Left ventricle myocardium inferior (tissue), 1 donor: ENCODE measurements around the gene DDAH1. TPM values are rescaled to one million over a fixed set of nuclear protein-coding genes. Genes with fewer than 3 reads are reported as not detected.

Experiments
- DNase-seq: peaks from one replicate; pipeline ENCODE4 v3.0.0-alpha.2; 2020
- H3K27ac ChIP-seq: fragments of 200-600 bp; replicated peaks from 2 replicates; pipeline ENCODE4 v1.8.0; 2021
- H3K27me3 ChIP-seq: fragments of 200-600 bp; 2 replicates; pipeline ENCODE4 v1.8.0; 2021; ENCODE audit warnings: low read depth
- H3K36me3 ChIP-seq: fragments of 200-600 bp; 2 replicates; pipeline ENCODE4 v1.8.0; 2021
- H3K4me1 ChIP-seq: fragments of 200-600 bp; 2 replicates; pipeline ENCODE4 v1.8.0; 2021
- H3K4me3 ChIP-seq: fragments of 200-600 bp; 2 replicates; pipeline ENCODE4 v1.8.0; 2021; ENCODE audit warnings: mild to moderate bottlenecking, moderate library complexity
- H3K9me3 ChIP-seq: fragments of 200-600 bp; replicated peaks from 2 replicates; pipeline ENCODE4 v1.8.0; 2021
- intact Hi-C: fragments of 100-400 bp; cut with micrococcal nuclease; formaldehyde crosslinking; loops from one replicate; pipeline ENCODE4 v1.11.0; 2022
- total RNA-seq: library from RNA; stranded (reverse); fragmentation: NEBNext Ultra II Directional; extraction: Animal tissue kit (Norgen Biotek cat#: 25700); gene quantifications from one replicate; pipeline ENCODE4 v1.2.1, GENCODE V29; 2021
- TF ChIP-seq, protein P1 (sequence below): fragments of 200-600 bp; IDR thresholded peaks from 2 replicates; pipeline ENCODE4 v1.8.0; 2021; ENCODE audit warnings: antibody characterized with exemption, mild to moderate bottlenecking, borderline replicate concordance
- donor health status: DM: no; HTN: yes; CAD: no; lungs with severe emphysema.

Gene DDAH1
- total RNA-seq, 1 donor from 2014 or later: 10.1 TPM

- Histone ChIP-seq H3K36me3 (no peaks in the 10 kb centered on the region), H3K27me3 (no peaks in the 10 kb centered on the region), H3K27ac (no peak overlapping the region), H3K4me1 (peaks cover 38% of the 10 kb centered on the region), H3K4me3 (no peak overlapping the region), H3K9me3 (peaks cover 5% of the 10 kb centered on the region)
- DNase-seq: no peak
- TF ChIP-seq, protein P1, sequence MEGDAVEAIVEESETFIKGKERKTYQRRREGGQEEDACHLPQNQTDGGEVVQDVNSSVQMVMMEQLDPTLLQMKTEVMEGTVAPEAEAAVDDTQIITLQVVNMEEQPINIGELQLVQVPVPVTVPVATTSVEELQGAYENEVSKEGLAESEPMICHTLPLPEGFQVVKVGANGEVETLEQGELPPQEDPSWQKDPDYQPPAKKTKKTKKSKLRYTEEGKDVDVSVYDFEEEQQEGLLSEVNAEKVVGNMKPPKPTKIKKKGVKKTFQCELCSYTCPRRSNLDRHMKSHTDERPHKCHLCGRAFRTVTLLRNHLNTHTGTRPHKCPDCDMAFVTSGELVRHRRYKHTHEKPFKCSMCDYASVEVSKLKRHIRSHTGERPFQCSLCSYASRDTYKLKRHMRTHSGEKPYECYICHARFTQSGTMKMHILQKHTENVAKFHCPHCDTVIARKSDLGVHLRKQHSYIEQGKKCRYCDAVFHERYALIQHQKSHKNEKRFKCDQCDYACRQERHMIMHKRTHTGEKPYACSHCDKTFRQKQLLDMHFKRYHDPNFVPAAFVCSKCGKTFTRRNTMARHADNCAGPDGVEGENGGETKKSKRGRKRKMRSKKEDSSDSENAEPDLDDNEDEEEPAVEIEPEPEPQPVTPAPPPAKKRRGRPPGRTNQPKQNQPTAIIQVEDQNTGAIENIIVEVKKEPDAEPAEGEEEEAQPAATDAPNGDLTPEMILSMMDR: no peak
- intact Hi-C loops: no loop called here
Observed at GRCh38 chr1:85327759-85328158, 137.2 kb downstream of the DDAH1 start.

DNA sequence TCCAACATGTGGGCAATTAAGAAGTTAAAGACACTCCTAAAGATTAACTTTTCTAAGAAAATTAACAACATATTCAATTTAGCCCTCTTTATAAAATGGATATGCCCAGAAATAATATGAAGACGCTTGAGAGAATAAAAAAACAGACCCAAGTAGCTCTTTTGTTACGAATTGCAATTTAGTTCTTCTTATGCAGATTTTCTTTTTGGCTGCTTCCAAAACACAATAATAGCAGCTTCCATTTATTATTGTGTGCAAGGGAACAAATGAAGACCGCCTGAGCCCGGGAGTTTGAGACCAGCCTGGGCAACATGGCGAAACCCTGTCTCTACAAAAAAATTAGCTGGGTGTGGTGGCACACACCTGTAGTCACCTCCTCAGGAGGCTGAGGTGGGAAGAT, 138.1 kb downstream of the DDAH1 start:
- Histone ChIP-seq H3K4me3 (no peak overlapping the region), H3K27me3 (no peaks in the 10 kb centered on the region), H3K9me3 (no peaks in the 10 kb centered on the region), H3K36me3 (no peaks in the 10 kb centered on the region), H3K4me1 (peaks cover 38% of the 10 kb centered on the region), H3K27ac (no peak overlapping the region)
- TF ChIP-seq, protein P1: no peak
- DNase-seq: no peak
- intact Hi-C loops: no loop called here

GRCh38 chr1:85326336-85326735, 138.6 kb downstream of the DDAH1 start:
- no peak overlapping the region for H3K27ac ChIP-seq
- TF ChIP-seq, protein P1: no peak
- H3K4me3 ChIP-seq: no peak overlapping the region
- H3K27me3 ChIP-seq: no peaks in the 10 kb centered on the region
- no peak for DNase-seq
- peaks cover 34% of the 10 kb centered on the region for H3K4me1 ChIP-seq
- no peaks in the 10 kb centered on the region for H3K9me3 ChIP-seq
- intact Hi-C loops: no loop called here
- H3K36me3 ChIP-seq: no peaks in the 10 kb centered on the region

GRCh38 chr1:85325920-85326319, 139.0 kb downstream of the DDAH1 start:
- DNase-seq: no peak
- no peak overlapping the region for H3K27ac ChIP-seq
- peaks cover 34% of the 10 kb centered on the region for H3K4me1 ChIP-seq
- no peaks in the 10 kb centered on the region for H3K27me3 ChIP-seq
- H3K4me3 ChIP-seq: no peak overlapping the region
- H3K36me3 ChIP-seq: no peaks in the 10 kb centered on the region
- TF ChIP-seq, protein P1: no peak
- intact Hi-C loops: no loop called here
- no peaks in the 10 kb centered on the region for H3K9me3 ChIP-seq

GRCh38 chr1:85323770-85324169, 141.2 kb downstream of the DDAH1 start:
- H3K27ac ChIP-seq: no peak overlapping the region
- H3K4me3 ChIP-seq: no peak overlapping the region
- no peaks in the 10 kb centered on the region for H3K27me3 ChIP-seq
- no peaks in the 10 kb centered on the region for H3K9me3 ChIP-seq
- intact Hi-C loops: no loop called here
- peaks cover 21% of the 10 kb centered on the region for H3K4me1 ChIP-seq
- DNase-seq: no peak
- H3K36me3 ChIP-seq: no peaks in the 10 kb centered on the region
- TF ChIP-seq, protein P1: no peak

DNA sequence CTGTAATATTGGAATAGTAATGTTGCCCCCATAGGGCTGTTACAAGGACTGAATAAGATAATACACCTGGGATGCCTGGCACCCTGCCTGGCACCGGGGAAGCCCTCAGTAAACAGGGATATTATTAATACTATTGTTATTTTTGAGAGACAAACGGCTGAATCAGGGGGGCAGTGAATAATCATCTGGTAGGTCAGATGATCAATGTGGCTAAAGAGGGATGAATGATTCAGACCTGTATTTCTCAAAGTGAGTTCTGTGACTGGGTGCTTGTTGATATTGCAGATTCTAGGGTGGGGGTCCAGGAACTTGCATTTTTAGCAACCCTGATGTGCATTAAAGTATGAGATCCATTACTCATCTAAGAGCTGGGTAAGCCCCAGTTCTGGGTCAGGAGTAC, 142.3 kb downstream of the DDAH1 start:
- TF ChIP-seq, protein P1: no peak
- H3K4me3 ChIP-seq: no peak overlapping the region
- no peak overlapping the region for H3K27ac ChIP-seq

More for the DNA sequence above, 142.3 kb downstream of the DDAH1 start:
- Histone ChIP-seq H3K36me3 (no peaks in the 10 kb centered on the region), H3K9me3 (no peaks in the 10 kb centered on the region), H3K27me3 (no peaks in the 10 kb centered on the region), H3K4me1 (peaks cover 18% of the 10 kb centered on the region)
- intact Hi-C loops: no loop called here
- no peak for DNase-seq
